ENCODE measurements around the gene DPP9.

DPP9 gene

DNA sequence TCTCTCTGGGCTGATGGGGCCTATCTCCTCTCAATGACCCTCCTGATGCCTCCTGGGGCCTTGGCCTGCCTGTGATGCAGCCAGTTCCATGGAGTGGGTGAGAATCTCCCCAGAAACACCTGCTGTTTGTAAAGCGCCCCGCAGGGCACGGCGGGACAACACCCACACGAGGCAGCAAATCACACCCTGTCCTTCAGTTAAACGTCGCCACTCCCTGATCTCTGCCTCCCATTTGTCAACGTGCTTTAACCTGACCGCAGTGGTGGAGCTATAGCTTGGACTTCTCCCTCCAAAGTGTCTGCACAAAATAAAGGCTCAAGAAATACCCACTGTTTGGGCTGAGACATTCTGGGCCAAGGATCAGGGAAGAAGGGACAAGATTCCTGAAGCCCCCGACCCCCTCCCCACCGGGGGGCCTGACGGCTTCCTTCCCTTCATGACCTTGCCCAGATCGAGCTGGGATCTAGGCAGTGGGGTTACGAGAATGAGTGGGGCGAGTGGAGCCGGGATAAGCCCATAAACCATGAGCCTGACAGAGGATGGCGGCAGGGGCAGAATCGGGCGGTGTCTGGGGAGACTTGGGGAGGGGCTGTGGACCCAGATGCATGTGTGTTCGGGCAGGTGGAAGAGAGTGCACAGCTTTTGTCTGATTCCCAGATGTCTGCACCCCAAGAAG is 61.5 kb downstream of the DPP9 start:
- H3K4me3 ChIP-seq (replicated peaks; ENCODE audit: insufficient read depth, low read length): no peak overlapping the region
- no peak overlapping the region for H3K27ac ChIP-seq (replicated peaks)
- TF ChIP-seq POLR2AphosphoS5 (IDR thresholded peaks at IDR 0.05; ENCODE audit: low read depth) (no peak), GABPA (IDR thresholded peaks at IDR 0.05; ENCODE audit: low read depth) (no peak)
- no peaks in the 10 kb centered on the region for H3K27me3 ChIP-seq (ENCODE audit: insufficient read depth, poor library complexity, severe bottlenecking)
- no peak for DNase-seq (ENCODE audit: low read depth in 1 of 2, low spot score in 1 of 2)

DNA sequence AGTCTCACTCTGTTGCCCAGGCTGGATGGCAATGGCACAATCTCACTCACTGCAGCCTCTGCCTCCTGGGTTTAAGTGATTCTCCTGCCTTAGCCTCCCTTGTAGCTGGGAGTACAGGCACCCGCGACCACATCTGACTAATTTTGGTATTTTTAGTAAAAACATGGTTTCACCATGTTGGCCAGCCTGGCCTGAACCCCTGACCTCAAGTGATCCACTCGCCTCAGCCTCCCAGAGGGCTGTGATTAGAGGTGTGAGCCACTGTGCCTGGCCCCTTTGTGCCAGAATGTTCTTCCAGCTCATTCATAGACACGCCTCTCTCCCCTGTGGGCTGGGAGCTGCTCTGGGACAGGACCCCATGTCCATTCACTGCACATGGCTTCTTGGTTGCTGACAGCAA is 62.6 kb downstream of the DPP9 start:
- H3K27me3 ChIP-seq (ENCODE audit: insufficient read depth, poor library complexity, severe bottlenecking): no peaks in the 10 kb centered on the region

GRCh38 chr19:4660181-4660791 is 63.4 kb downstream of the DPP9 start:
- no peaks in the 10 kb centered on the region for H3K27me3 ChIP-seq (ENCODE audit: insufficient read depth, poor library complexity, severe bottlenecking)
- H3K4me3 ChIP-seq (replicated peaks; ENCODE audit: insufficient read depth, low read length): no peak overlapping the region
- TF ChIP-seq GABPA (IDR thresholded peaks at IDR 0.05; ENCODE audit: low read depth) (no peak), POLR2AphosphoS5 (IDR thresholded peaks at IDR 0.05; ENCODE audit: low read depth) (no peak), SPI1 (IDR thresholded peaks at IDR 0.05; ENCODE audit: borderline replicate concordance, low read depth) (no peak)
- TF ChIP-seq, protein P1, sequence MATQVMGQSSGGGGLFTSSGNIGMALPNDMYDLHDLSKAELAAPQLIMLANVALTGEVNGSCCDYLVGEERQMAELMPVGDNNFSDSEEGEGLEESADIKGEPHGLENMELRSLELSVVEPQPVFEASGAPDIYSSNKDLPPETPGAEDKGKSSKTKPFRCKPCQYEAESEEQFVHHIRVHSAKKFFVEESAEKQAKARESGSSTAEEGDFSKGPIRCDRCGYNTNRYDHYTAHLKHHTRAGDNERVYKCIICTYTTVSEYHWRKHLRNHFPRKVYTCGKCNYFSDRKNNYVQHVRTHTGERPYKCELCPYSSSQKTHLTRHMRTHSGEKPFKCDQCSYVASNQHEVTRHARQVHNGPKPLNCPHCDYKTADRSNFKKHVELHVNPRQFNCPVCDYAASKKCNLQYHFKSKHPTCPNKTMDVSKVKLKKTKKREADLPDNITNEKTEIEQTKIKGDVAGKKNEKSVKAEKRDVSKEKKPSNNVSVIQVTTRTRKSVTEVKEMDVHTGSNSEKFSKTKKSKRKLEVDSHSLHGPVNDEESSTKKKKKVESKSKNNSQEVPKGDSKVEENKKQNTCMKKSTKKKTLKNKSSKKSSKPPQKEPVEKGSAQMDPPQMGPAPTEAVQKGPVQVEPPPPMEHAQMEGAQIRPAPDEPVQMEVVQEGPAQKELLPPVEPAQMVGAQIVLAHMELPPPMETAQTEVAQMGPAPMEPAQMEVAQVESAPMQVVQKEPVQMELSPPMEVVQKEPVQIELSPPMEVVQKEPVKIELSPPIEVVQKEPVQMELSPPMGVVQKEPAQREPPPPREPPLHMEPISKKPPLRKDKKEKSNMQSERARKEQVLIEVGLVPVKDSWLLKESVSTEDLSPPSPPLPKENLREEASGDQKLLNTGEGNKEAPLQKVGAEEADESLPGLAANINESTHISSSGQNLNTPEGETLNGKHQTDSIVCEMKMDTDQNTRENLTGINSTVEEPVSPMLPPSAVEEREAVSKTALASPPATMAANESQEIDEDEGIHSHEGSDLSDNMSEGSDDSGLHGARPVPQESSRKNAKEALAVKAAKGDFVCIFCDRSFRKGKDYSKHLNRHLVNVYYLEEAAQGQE (IDR thresholded peaks at IDR 0.05; ENCODE audit: insufficient replicate concordance, low read depth): no peak
- TF ChIP-seq, protein P2, sequence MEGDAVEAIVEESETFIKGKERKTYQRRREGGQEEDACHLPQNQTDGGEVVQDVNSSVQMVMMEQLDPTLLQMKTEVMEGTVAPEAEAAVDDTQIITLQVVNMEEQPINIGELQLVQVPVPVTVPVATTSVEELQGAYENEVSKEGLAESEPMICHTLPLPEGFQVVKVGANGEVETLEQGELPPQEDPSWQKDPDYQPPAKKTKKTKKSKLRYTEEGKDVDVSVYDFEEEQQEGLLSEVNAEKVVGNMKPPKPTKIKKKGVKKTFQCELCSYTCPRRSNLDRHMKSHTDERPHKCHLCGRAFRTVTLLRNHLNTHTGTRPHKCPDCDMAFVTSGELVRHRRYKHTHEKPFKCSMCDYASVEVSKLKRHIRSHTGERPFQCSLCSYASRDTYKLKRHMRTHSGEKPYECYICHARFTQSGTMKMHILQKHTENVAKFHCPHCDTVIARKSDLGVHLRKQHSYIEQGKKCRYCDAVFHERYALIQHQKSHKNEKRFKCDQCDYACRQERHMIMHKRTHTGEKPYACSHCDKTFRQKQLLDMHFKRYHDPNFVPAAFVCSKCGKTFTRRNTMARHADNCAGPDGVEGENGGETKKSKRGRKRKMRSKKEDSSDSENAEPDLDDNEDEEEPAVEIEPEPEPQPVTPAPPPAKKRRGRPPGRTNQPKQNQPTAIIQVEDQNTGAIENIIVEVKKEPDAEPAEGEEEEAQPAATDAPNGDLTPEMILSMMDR (IDR thresholded peaks at IDR 0.05; ENCODE audit: insufficient read depth, low read length): peak; percentile 54
- DNase-seq (ENCODE audit: low read depth in 1 of 2, low spot score in 1 of 2): peak in 1 of 2 experiments; percentile 55
- no peak overlapping the region for H3K27ac ChIP-seq (replicated peaks)

More for the DNA sequence above, 62.6 kb downstream of the DPP9 start:
- no peak overlapping the region for H3K4me3 ChIP-seq (replicated peaks; ENCODE audit: insufficient read depth, low read length)
- no peak for DNase-seq (ENCODE audit: low read depth in 1 of 2, low spot score in 1 of 2)
- TF ChIP-seq POLR2AphosphoS5 (IDR thresholded peaks at IDR 0.05; ENCODE audit: low read depth) (no peak), SPI1 (IDR thresholded peaks at IDR 0.05; ENCODE audit: borderline replicate concordance, low read depth) (no peak), GABPA (IDR thresholded peaks at IDR 0.05; ENCODE audit: low read depth) (no peak)
- TF ChIP-seq, protein P1 (IDR thresholded peaks at IDR 0.05; ENCODE audit: insufficient replicate concordance, low read depth): no peak
- TF ChIP-seq, protein P2 (IDR thresholded peaks at IDR 0.05; ENCODE audit: insufficient read depth, low read length): no peak
- no peak overlapping the region for H3K27ac ChIP-seq (replicated peaks)

DNA sequence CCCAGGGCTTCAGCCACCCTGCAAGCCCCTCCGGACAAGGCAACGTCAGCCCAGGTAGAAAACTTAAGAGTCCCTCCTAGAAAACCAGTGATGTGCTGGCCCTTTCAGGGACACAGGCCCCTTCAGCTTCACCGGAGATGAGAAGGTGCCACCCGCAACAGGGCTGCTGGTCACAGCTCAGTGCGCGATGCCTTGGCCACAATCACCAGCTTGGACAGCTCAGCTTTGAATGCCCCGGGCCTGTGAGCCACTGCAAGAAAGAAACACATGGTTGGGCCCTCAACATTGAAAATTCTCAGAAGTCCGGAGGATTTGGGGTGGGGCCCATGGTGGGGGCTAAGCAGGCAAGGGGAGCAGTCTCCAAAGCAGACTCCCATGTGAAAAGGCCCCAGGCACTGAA is 65.8 kb downstream of the DPP9 start:
- Histone ChIP-seq H3K4me3 (replicated peaks; ENCODE audit: insufficient read depth, low read length) (no peak overlapping the region), H3K27me3 (ENCODE audit: insufficient read depth, poor library complexity, severe bottlenecking) (no peaks in the 10 kb centered on the region)

More for the DNA sequence above, 65.8 kb downstream of the DPP9 start:
- DNase-seq (ENCODE audit: low read depth in 1 of 2, low spot score in 1 of 2): no peak
- TF ChIP-seq, protein P2 (IDR thresholded peaks at IDR 0.05; ENCODE audit: insufficient read depth, low read length): no peak
- peak; percentile 5; the same call in 1 of the 2 replicates for TF ChIP-seq POLR2AphosphoS5 (IDR thresholded peaks at IDR 0.05; ENCODE audit: low read depth)
- H3K27ac ChIP-seq (replicated peaks): no peak overlapping the region

Data from HL-60 (cell line).